ENCODE results near the gene TNKS2.

- TF ChIP-seq CTCF (IDR thresholded peaks at IDR 0.05) (no peak), POLR2A (IDR thresholded peaks at IDR 0.05) (no peak), POLR2AphosphoS5 (IDR thresholded peaks at IDR 0.05; ENCODE audit: insufficient read depth in 1 of 2, low read depth in 1 of 2) (no peak)
Observed at GRCh38 chr10:91886954-91887271, 88.7 kb downstream of the TNKS2 start.
